ENCODE data around the gene NUP88.

Gene NUP88

GRCh38 chr17:5419356-5419958 lies at the start of gene NUP88:
NUP88 (minus strand) TSS chr17:5419662; CDS start chr17:5419650, 12 bp downstream.
- H3K4me1 ChIP-seq (ENCODE audit: control insufficient read depth in 5 of 5, insufficient read depth in 5 of 5, low read length in 5 of 5) = peaks cover 6 to 43% (median 28%) of the 10 kb centered on the region in 5 donors
- H3K4me3 ChIP-seq (ENCODE audit: low read depth in 1 of 5, low read length in 5 of 5) = peak within 1 kb of the TSS; percentile 84 to 98 (median 95)
- no peaks in the 10 kb centered on the region for H3K27me3 ChIP-seq (ENCODE audit: control insufficient read depth in 5 of 5, insufficient read depth in 4 of 5, low read length in 5 of 5)
- peaks cover 22 to 35% (median 25%) of the 10 kb centered on the region in 5 donors for H3K36me3 ChIP-seq (ENCODE audit: control insufficient read depth in 5 of 5, insufficient read depth in 5 of 5, low read length in 5 of 5)
- H3K9me3 ChIP-seq (ENCODE audit: control insufficient read depth in 5 of 5, low read length in 5 of 5) = no peaks in the 10 kb centered on the region
- peak within 1 kb of the TSS; percentile 89 to 98 (median 93) for H3K9ac ChIP-seq (ENCODE audit: low read length in 5 of 5)
- peak within 1 kb of the TSS; percentile 95 for H3K27ac ChIP-seq (ENCODE audit: low read depth, low read length)

- Histone ChIP-seq H3K9ac (ENCODE audit: low read length in 5 of 5) (peak overlapping the region; percentile 76 to 92 (median 88)), H3K9me3 (ENCODE audit: control insufficient read depth in 5 of 5, low read length in 5 of 5) (no peaks in the 10 kb centered on the region), H3K4me1 (ENCODE audit: control insufficient read depth in 5 of 5, insufficient read depth in 5 of 5, low read length in 5 of 5) (peaks cover 4 to 27% (median 21%) of the 10 kb centered on the region in 5 donors), H3K4me3 (ENCODE audit: low read depth in 1 of 5, low read length in 5 of 5) (peak overlapping the region; percentile 86 to 95 (median 90)), H3K36me3 (ENCODE audit: control insufficient read depth in 5 of 5, insufficient read depth in 5 of 5, low read length in 5 of 5) (peaks cover 2 to 15% (median 10%) of the 10 kb centered on the region in 5 donors), H3K27ac (ENCODE audit: low read depth, low read length) (peak overlapping the region; percentile 48), H3K27me3 (ENCODE audit: control insufficient read depth in 5 of 5, insufficient read depth in 4 of 5, low read length in 5 of 5) (no peaks in the 10 kb centered on the region)
Measured at GRCh38 chr17:5468075-5468473, 48.6 kb upstream of the NUP88 start.

GRCh38 chr17:5467416-5467815 lies 48.0 kb upstream of the NUP88 start:
- Histone ChIP-seq H3K9ac (ENCODE audit: low read length in 5 of 5) (peak overlapping the region; percentile 76 to 92 (median 88)), H3K9me3 (ENCODE audit: control insufficient read depth in 5 of 5, low read length in 5 of 5) (no peaks in the 10 kb centered on the region), H3K4me1 (ENCODE audit: control insufficient read depth in 5 of 5, insufficient read depth in 5 of 5, low read length in 5 of 5) (peaks cover 4 to 27% (median 21%) of the 10 kb centered on the region in 5 donors), H3K4me3 (ENCODE audit: low read depth in 1 of 5, low read length in 5 of 5) (peak overlapping the region; percentile 86 to 95 (median 90)), H3K27ac (ENCODE audit: low read depth, low read length) (no peak overlapping the region), H3K27me3 (ENCODE audit: control insufficient read depth in 5 of 5, insufficient read depth in 4 of 5, low read length in 5 of 5) (no peaks in the 10 kb centered on the region), H3K36me3 (ENCODE audit: control insufficient read depth in 5 of 5, insufficient read depth in 5 of 5, low read length in 5 of 5) (peaks cover 0 to 10% (median 6%) of the 10 kb centered on the region in 5 donors)

GRCh38 chr17:5466295-5466694 lies 46.8 kb upstream of the NUP88 start:
- Histone ChIP-seq H3K9ac (ENCODE audit: low read length in 5 of 5) (no peak overlapping the region), H3K4me3 (ENCODE audit: low read depth in 1 of 5, low read length in 5 of 5) (no peak overlapping the region), H3K4me1 (ENCODE audit: control insufficient read depth in 5 of 5, insufficient read depth in 5 of 5, low read length in 5 of 5) (peaks cover 4 to 27% (median 21%) of the 10 kb centered on the region in 5 donors)

GRCh38 chr17:5464717-5465507 lies 45.5 kb upstream of the NUP88 start:
- Histone ChIP-seq H3K4me3 (ENCODE audit: low read depth in 1 of 5, low read length in 5 of 5) (no peak overlapping the region), H3K4me1 (ENCODE audit: control insufficient read depth in 5 of 5, insufficient read depth in 5 of 5, low read length in 5 of 5) (peaks cover 4 to 27% (median 21%) of the 10 kb centered on the region in 5 donors), H3K27ac (ENCODE audit: low read depth, low read length) (no peak overlapping the region), H3K9ac (ENCODE audit: low read length in 5 of 5) (no peak overlapping the region), H3K9me3 (ENCODE audit: control insufficient read depth in 5 of 5, low read length in 5 of 5) (no peaks in the 10 kb centered on the region), H3K27me3 (ENCODE audit: control insufficient read depth in 5 of 5, insufficient read depth in 4 of 5, low read length in 5 of 5) (no peaks in the 10 kb centered on the region), H3K36me3 (ENCODE audit: control insufficient read depth in 5 of 5, insufficient read depth in 5 of 5, low read length in 5 of 5) (peaks cover 0 to 18% (median 15%) of the 10 kb centered on the region in 5 donors)

More at GRCh38 chr17:5466295-5466694, 46.8 kb upstream of the NUP88 start:
- Histone ChIP-seq H3K36me3 (ENCODE audit: control insufficient read depth in 5 of 5, insufficient read depth in 5 of 5, low read length in 5 of 5) (peaks cover 0 to 7% (median 5%) of the 10 kb centered on the region in 5 donors), H3K27me3 (ENCODE audit: control insufficient read depth in 5 of 5, insufficient read depth in 4 of 5, low read length in 5 of 5) (no peaks in the 10 kb centered on the region), H3K9me3 (ENCODE audit: control insufficient read depth in 5 of 5, low read length in 5 of 5) (no peaks in the 10 kb centered on the region), H3K27ac (ENCODE audit: low read depth, low read length) (no peak overlapping the region)

- Histone ChIP-seq H3K36me3 (ENCODE audit: control insufficient read depth in 5 of 5, insufficient read depth in 5 of 5, low read length in 5 of 5) (peaks cover 16 to 72% (median 58%) of the 10 kb centered on the region in 5 donors), H3K4me3 (ENCODE audit: low read depth in 1 of 5, low read length in 5 of 5) (no peak overlapping the region), H3K9me3 (ENCODE audit: control insufficient read depth in 5 of 5, low read length in 5 of 5) (no peaks in the 10 kb centered on the region), H3K27ac (ENCODE audit: low read depth, low read length) (no peak overlapping the region), H3K4me1 (ENCODE audit: control insufficient read depth in 5 of 5, insufficient read depth in 5 of 5, low read length in 5 of 5) (no peaks in the 10 kb centered on the region), H3K9ac (ENCODE audit: low read length in 5 of 5) (no peak overlapping the region), H3K27me3 (ENCODE audit: control insufficient read depth in 5 of 5, insufficient read depth in 4 of 5, low read length in 5 of 5) (no peaks in the 10 kb centered on the region)
Measured at GRCh38 chr17:5446786-5447185, 27.3 kb upstream of the NUP88 start.

- H3K36me3 ChIP-seq (ENCODE audit: control insufficient read depth in 5 of 5, insufficient read depth in 5 of 5, low read length in 5 of 5) = peaks cover 5 to 56% (median 42%) of the 10 kb centered on the region in 5 donors
- H3K9ac ChIP-seq (ENCODE audit: low read length in 5 of 5) = no peak overlapping the region
Measured at GRCh38 chr17:5444209-5444608, 24.7 kb upstream of the NUP88 start.

GRCh38 chr17:5443728-5444127 lies 24.3 kb upstream of the NUP88 start:
- Histone ChIP-seq H3K4me3 (ENCODE audit: low read depth in 1 of 5, low read length in 5 of 5) (no peak overlapping the region), H3K27ac (ENCODE audit: low read depth, low read length) (no peak overlapping the region), H3K9ac (ENCODE audit: low read length in 5 of 5) (no peak overlapping the region), H3K9me3 (ENCODE audit: control insufficient read depth in 5 of 5, low read length in 5 of 5) (no peaks in the 10 kb centered on the region), H3K27me3 (ENCODE audit: control insufficient read depth in 5 of 5, insufficient read depth in 4 of 5, low read length in 5 of 5) (no peaks in the 10 kb centered on the region), H3K4me1 (ENCODE audit: control insufficient read depth in 5 of 5, insufficient read depth in 5 of 5, low read length in 5 of 5) (peaks cover 0 to 6% (median 6%) of the 10 kb centered on the region in 5 donors), H3K36me3 (ENCODE audit: control insufficient read depth in 5 of 5, insufficient read depth in 5 of 5, low read length in 5 of 5) (peaks cover 5 to 54% (median 40%) of the 10 kb centered on the region in 5 donors)

More at GRCh38 chr17:5444209-5444608, 24.7 kb upstream of the NUP88 start:
- no peak overlapping the region for H3K27ac ChIP-seq (ENCODE audit: low read depth, low read length)
- H3K9me3 ChIP-seq (ENCODE audit: control insufficient read depth in 5 of 5, low read length in 5 of 5) = no peaks in the 10 kb centered on the region
- H3K4me1 ChIP-seq (ENCODE audit: control insufficient read depth in 5 of 5, insufficient read depth in 5 of 5, low read length in 5 of 5) = peaks cover 0 to 5% (median 5%) of the 10 kb centered on the region in 5 donors
- no peaks in the 10 kb centered on the region for H3K27me3 ChIP-seq (ENCODE audit: control insufficient read depth in 5 of 5, insufficient read depth in 4 of 5, low read length in 5 of 5)
- no peak overlapping the region for H3K4me3 ChIP-seq (ENCODE audit: low read depth in 1 of 5, low read length in 5 of 5)

GRCh38 chr17:5439446-5439764 lies 19.9 kb upstream of the NUP88 start:
- Histone ChIP-seq H3K4me1 (ENCODE audit: control insufficient read depth in 5 of 5, insufficient read depth in 5 of 5, low read length in 5 of 5) (peaks cover 0 to 22% (median 18%) of the 10 kb centered on the region in 5 donors), H3K27me3 (ENCODE audit: control insufficient read depth in 5 of 5, insufficient read depth in 4 of 5, low read length in 5 of 5) (no peaks in the 10 kb centered on the region), H3K27ac (ENCODE audit: low read depth, low read length) (peak overlapping the region; percentile 79), H3K9ac (ENCODE audit: low read length in 5 of 5) (peak overlapping the region; percentile 71 to 91 (median 85)), H3K4me3 (ENCODE audit: low read depth in 1 of 5, low read length in 5 of 5) (peak overlapping the region; percentile 64 to 94 (median 85)), H3K36me3 (ENCODE audit: control insufficient read depth in 5 of 5, insufficient read depth in 5 of 5, low read length in 5 of 5) (peaks cover 4 to 44% (median 25%) of the 10 kb centered on the region in 5 donors), H3K9me3 (ENCODE audit: control insufficient read depth in 5 of 5, low read length in 5 of 5) (no peaks in the 10 kb centered on the region)

All from subcutaneous abdominal adipose tissue (tissue), 5 donors.